MCF 10A (cell line): ENCODE data around the gene NACA. TPM values are rescaled to one million over a fixed set of nuclear protein-coding genes. Genes with fewer than 3 reads are reported as not detected.

Experiments
- BruUV-seq: library from RNA; stranded (reverse); fragments of 400-500 nt; replicated peaks from 2 replicates; lab custom pipeline; 2021; lab: Mats Ljungman, UMichigan
- CTCF ChIA-PET: fragments of 300-600 bp; sonication (Branson Sonifier 250); formaldehyde crosslinking; extraction: SDS; loops from one replicate; lab custom pipeline; 2021; ENCODE audit warnings: antibody characterized with exemption, inconsistent platforms; lab: Yijun Ruan, JAX
- POLR2A ChIA-PET: fragments of 300-600, 350-650 bp; sonication (Branson Sonifier 250); formaldehyde crosslinking; extraction: SDS; loops from one replicate; lab custom pipeline; 2020; ENCODE audit warnings: antibody characterized with exemption, inconsistent platforms; lab: Yijun Ruan, JAX
- DNase-seq: peaks from one replicate; pipeline ENCODE4 v3.0.0-alpha.2; 2018; ENCODE audit not compliant: unreplicated experiment
- H3K27ac Mint-ChIP-seq: one replicate; pipeline ENCODE4 v1.8.0; 2022; ENCODE audit warnings: mild to moderate bottlenecking, low read depth, mixed read lengths; ENCODE audit not compliant: unreplicated experiment
- H3K27me3 Mint-ChIP-seq: one replicate; pipeline ENCODE4 v1.8.0; 2022; ENCODE audit warnings: mixed read lengths; ENCODE audit not compliant: insufficient read depth, unreplicated experiment
- H3K36me3 Mint-ChIP-seq: one replicate; pipeline ENCODE4 v1.8.0; 2022; ENCODE audit warnings: mild to moderate bottlenecking, moderate library complexity, mixed read lengths; ENCODE audit not compliant: insufficient read depth, unreplicated experiment
- H3K4me1 Mint-ChIP-seq: one replicate; pipeline ENCODE4 v1.8.0; 2022; ENCODE audit warnings: mixed read lengths; ENCODE audit not compliant: insufficient read depth, unreplicated experiment
- H3K4me3 Mint-ChIP-seq: one replicate; pipeline ENCODE4 v1.8.0; 2022; ENCODE audit warnings: mild to moderate bottlenecking, moderate library complexity, mixed read lengths; ENCODE audit not compliant: unreplicated experiment
- H3K9me3 Mint-ChIP-seq: one replicate; pipeline ENCODE4 v1.8.0; 2022; ENCODE audit warnings: mixed read lengths; ENCODE audit not compliant: unreplicated experiment
- intact Hi-C: fragments of 100-400 bp; cut with micrococcal nuclease; formaldehyde crosslinking; loops from 2 replicates; pipeline ENCODE4 v1.14.1; 2022
- total RNA-seq: library from RNA; stranded (reverse); gene quantifications from 2 replicates; pipeline ENCODE4 v1.2.3, GENCODE V29; 2022
- TF ChIP-seq, protein P1 (sequence below): fragments of 200-600 bp; IDR thresholded peaks from one replicate; pipeline ENCODE4 v1.8.0; 2022; ENCODE audit warnings: antibody characterized with exemption, mild to moderate bottlenecking; ENCODE audit not compliant: unreplicated experiment

The NACA gene
- total RNA-seq, 1 experiment from 2014 or later: 1,274 TPM

GRCh38 chr12:56679883-56680575 is 45.1 kb downstream of the NACA start:
- H3K9me3 Mint-ChIP-seq: no peaks in the 10 kb centered on the region
- intact Hi-C loops: no loop called here
- POLR2A ChIA-PET: interaction anchor here (0.6 to 1.5 kb wide), 5 partner anchors 13 to 158 kb away, joined by 3 to 4 read pairs (median 3); partner anchors contain the start of gene ATP5F1B
- no peak overlapping the region for H3K27ac Mint-ChIP-seq
- CTCF ChIA-PET: interaction anchor here (0.7 to 1.1 kb wide), 3 partner anchors 14 to 445 kb away, joined by 3 to 8 read pairs (median 4); no protein-coding TSS in a partner anchor
- peaks cover 72% of the 10 kb centered on the region for H3K36me3 Mint-ChIP-seq
- TF ChIP-seq, protein P1, sequence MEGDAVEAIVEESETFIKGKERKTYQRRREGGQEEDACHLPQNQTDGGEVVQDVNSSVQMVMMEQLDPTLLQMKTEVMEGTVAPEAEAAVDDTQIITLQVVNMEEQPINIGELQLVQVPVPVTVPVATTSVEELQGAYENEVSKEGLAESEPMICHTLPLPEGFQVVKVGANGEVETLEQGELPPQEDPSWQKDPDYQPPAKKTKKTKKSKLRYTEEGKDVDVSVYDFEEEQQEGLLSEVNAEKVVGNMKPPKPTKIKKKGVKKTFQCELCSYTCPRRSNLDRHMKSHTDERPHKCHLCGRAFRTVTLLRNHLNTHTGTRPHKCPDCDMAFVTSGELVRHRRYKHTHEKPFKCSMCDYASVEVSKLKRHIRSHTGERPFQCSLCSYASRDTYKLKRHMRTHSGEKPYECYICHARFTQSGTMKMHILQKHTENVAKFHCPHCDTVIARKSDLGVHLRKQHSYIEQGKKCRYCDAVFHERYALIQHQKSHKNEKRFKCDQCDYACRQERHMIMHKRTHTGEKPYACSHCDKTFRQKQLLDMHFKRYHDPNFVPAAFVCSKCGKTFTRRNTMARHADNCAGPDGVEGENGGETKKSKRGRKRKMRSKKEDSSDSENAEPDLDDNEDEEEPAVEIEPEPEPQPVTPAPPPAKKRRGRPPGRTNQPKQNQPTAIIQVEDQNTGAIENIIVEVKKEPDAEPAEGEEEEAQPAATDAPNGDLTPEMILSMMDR: no peak
- H3K27me3 Mint-ChIP-seq: no peaks in the 10 kb centered on the region
- H3K4me3 Mint-ChIP-seq: no peak overlapping the region
- H3K4me1 Mint-ChIP-seq: peaks cover 10% of the 10 kb centered on the region
- no peak for DNase-seq
- BruUV-seq: no TSS peak

GRCh38 chr12:56678852-56679251 is 46.2 kb downstream of the NACA start:
- no peaks in the 10 kb centered on the region for H3K27me3 Mint-ChIP-seq
- H3K36me3 Mint-ChIP-seq: peaks cover 68% of the 10 kb centered on the region
- no peak for DNase-seq
- intact Hi-C loops: no loop called here
- POLR2A ChIA-PET: interaction anchor here (1.5 to 1.9 kb wide), 2 partner anchors 9 to 33 kb away, joined by 3 to 11 read pairs; partner anchors contain the start of genes ATP5F1B and PTGES3
- CTCF ChIA-PET: no interaction called here
- no peak overlapping the region for H3K4me3 Mint-ChIP-seq
- peaks cover 6% of the 10 kb centered on the region for H3K4me1 Mint-ChIP-seq
- H3K9me3 Mint-ChIP-seq: no peaks in the 10 kb centered on the region
- BruUV-seq: no TSS peak
- no peak overlapping the region for H3K27ac Mint-ChIP-seq
- TF ChIP-seq, protein P1: no peak

GRCh38 chr12:56677680-56678079 is 47.4 kb downstream of the NACA start:
- TF ChIP-seq, protein P1: no peak
- CTCF ChIA-PET: interaction anchor here (1.1 kb wide), 1 partner anchor 15 kb away, joined by 3 read pairs; no protein-coding TSS in a partner anchor
- H3K4me3 Mint-ChIP-seq: no peak overlapping the region
- H3K36me3 Mint-ChIP-seq: peaks cover 63% of the 10 kb centered on the region
- POLR2A ChIA-PET: interaction anchor here (0.5 to 1.9 kb wide), 6 partner anchors 10 to 411 kb away, joined by 3 to 11 read pairs (median 4); partner anchors contain the start of genes COQ10A and PTGES3
- peaks cover 6% of the 10 kb centered on the region for H3K4me1 Mint-ChIP-seq
- H3K27ac Mint-ChIP-seq: no peak overlapping the region
- no TSS peak for BruUV-seq
- no peaks in the 10 kb centered on the region for H3K27me3 Mint-ChIP-seq
- intact Hi-C loops: no loop called here
- H3K9me3 Mint-ChIP-seq: no peaks in the 10 kb centered on the region
- no peak for DNase-seq

GRCh38 chr12:56676851-56677580 is 48.1 kb downstream of the NACA start:
- no peak for DNase-seq
- no peaks in the 10 kb centered on the region for H3K27me3 Mint-ChIP-seq
- H3K4me1 Mint-ChIP-seq: peaks cover 3% of the 10 kb centered on the region
- H3K9me3 Mint-ChIP-seq: no peaks in the 10 kb centered on the region
- H3K4me3 Mint-ChIP-seq: no peak overlapping the region
- POLR2A ChIA-PET: interaction anchor here (0.5 to 1.9 kb wide), 6 partner anchors 9 to 410 kb away, joined by 3 to 11 read pairs (median 4); partner anchors contain the start of genes COQ10A and PTGES3
- no peak overlapping the region for H3K27ac Mint-ChIP-seq
- intact Hi-C loops: no loop called here
- no TSS peak for BruUV-seq
- H3K36me3 Mint-ChIP-seq: peaks cover 63% of the 10 kb centered on the region
- CTCF ChIA-PET: no interaction called here
- TF ChIP-seq, protein P1: no peak
